NCI-H446 (cell line): ENCODE data around the gene CDK1.

Experiments
- DNase-seq, 2 experiments: peaks; one replicate each; lab custom pipeline; 2025; lab: John Stamatoyannopoulos, UW

CDK1 gene

DNA sequence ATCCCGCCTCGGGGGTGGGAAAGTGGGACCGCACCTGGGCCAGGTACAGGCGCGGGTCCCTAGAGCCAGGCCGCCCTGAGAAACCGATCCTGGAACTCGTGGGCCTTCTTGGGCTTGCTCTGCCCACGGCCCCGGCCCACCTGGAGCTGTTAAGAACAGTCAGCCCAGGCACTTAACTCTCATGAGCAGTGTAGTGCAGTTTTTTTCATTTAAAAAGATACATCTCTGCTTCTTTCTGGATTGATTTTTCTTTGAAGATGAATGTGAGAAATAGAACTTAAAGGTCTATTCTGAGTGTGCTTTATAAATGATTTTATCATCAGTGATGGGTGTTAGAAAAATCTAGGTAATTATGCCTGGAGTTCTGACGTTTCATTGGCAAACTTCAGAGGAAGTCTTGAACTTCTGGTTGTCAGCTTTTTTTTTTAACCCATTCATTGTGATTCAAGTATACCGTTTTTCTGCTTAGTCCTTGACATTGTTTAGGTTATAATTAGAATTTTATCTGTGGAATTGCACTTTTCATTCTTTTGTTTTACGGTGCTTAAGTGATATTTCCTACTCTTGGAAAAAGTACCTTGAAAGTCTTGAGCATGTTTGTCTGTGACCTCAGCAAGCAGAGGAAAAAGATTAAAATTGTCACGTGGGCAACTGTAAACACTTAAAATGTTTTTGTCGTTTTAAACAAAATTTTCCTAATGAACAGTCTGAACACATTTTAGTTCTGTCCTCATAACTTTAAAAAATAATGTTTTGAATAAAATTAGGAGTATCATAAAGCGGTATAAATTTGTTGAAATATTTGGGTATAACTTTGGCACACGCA is 906 bp downstream of the CDK1 start:
- no peak for DNase-seq

DNA sequence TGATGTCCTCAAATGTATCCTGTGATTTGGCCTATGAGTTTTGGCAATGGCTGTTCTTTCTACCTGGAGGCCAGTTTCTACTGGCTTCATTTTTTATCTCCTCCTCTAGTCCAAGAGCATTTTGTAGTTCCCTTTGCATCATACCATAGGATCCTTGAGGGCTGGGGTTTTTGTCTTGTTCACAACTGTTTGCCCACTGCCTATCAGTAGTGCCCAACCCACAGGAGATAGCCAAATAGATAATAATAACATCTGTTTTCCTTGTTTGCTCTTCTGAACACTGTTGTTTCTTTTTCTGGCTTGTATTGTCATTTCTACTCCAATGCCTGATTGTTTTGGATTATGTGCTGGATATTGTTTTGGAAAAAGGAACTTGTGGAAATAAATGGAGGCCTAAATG is 3.4 kb downstream of the CDK1 start:
- DNase-seq: no peak

DNA sequence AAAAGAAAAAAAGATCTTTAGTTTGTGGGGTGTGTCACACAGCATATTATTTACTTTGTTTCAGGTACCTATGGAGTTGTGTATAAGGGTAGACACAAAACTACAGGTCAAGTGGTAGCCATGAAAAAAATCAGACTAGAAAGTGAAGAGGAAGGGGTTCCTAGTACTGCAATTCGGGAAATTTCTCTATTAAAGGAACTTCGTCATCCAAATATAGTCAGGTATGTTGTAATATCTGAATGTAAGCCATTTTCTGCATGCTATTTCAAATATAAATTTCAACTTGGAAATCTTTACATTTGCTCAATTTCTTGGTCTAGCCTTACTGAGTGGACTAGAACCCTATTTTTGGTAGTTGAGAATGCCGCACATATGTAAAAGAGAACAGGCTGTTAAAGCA is 6.4 kb downstream of the CDK1 start:
- DNase-seq: no peak

DNA sequence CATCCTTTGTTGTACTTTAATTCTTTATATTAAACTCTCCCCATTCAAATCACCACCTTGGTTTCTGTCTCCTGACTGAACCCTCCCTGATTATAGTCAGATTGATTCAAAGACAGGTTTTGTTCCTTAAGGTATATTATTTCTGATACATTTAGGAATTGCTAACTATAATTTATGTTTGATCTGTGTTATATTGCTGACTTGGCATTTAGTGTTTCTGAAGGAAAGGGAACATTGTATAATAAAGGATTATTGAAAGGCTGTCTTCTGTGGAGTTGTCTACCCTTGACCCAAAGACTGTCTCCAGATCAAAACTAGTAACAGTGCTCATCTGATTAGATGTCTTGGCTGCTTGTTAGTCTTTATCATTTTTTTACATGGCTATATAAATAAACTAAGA is 10.3 kb downstream of the CDK1 start:
- DNase-seq: no peak

DNA sequence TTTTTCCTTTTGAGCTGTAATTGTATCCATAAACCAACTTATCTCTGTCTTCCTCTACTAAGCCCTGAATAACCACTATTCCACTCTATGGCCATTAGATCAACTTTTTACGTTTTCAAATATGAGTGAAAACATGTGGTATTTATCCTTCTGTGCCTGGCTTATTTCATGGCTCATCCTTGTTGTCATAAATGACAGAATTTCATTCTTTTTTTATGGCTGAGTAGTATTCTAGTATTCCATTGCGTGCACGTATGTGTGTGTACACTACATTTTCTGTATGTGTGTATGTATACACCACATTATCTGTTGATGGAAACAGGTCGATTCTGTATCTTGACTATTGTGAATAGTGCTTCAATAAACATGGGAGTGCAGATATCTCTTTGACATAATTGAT is 11.1 kb downstream of the CDK1 start:
- no peak for DNase-seq

DNA sequence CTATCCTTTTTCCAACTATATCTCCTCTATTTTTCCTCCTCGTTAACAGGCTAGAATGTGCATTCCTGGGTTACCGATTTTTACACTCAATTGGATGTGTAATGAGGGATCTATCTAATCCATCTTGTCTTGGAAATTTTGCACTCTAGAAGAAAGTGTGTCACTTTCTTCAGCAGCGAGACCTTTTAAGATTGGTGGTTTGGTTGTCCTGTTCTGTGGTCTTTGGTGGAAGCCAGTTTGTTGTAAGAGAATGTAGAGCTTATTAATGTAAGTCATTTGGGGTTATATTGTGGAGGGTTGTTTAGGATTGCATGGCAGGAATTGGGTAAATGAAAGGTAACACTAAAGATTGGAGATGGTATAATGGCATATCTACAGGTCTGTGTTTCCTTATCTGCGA is 16.7 kb downstream of the CDK1 start:
- no peak for DNase-seq

DNA sequence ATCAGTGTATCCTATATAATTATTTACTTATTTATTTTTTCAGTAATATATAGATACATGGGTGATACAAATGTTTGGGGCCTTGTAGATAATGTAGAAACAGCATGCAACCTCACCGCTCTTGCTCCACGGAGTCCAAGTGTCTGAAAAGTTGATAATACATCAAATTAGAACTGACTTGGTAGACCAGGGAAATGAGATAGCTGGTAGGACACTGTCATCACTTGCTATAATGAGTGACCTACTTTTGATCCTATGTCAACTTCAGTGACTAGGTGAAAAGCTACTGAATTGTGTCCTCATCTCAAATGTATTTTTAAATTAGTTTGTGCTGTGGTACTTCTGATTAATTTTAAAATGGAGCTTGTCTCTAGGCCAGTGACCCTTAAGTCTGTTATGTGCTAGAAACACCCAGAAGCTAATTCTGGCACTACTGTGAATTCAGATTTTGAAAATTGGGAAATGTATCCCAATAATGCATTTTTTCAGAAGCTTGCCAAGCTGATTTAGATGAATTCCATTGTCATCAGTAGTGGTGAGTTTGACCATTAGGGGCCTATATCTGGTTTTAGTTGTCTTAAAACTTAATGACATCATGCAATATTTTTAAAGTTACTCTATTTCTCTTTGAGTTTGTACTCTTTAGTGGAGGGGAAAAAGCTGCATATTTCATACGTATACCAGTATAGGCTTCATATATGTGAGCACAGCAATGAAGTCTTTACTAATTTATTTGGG is 17.4 kb downstream of the CDK1 start:
- DNase-seq: no peak

DNA sequence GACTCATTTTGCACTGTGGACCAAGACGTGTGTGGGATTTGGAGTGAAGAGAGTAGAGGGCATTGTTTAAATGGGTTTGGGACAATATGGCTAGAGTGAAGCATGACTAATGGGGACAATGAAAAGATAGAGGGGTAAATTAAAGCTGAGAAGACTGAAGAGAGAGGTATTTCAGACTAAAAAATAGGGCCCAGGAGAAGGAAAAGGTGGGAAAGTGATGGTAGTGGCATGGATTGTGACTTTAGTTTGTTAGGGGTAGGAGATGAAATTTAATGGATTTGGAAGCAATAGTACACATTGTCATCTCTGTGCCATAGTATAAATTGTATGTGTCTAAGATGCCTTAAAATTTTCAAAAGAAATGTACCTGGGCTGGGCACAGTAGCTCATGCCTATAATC is 18.2 kb downstream of the CDK1 start:
- DNase-seq: no peak

DNA sequence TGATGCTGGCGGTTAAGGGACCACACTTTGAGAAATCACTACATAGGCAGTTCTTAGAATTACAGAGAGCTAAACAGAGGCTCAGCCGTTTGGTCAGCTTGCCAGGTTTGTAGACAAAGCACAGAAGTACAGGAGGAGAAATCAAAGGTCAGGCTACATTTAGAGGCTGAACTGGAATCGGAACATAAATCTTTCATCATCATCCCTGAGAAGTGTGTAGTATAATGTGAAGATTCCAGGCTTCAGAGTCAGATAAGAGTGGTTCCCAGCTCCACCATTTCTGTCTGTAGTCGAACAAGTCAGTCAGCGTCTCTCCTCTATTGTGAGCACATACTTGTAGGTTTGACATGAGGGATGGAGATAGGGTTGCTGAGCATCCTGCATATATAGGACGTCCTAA is 18.9 kb downstream of the CDK1 start:
- DNase-seq: no peak

DNA sequence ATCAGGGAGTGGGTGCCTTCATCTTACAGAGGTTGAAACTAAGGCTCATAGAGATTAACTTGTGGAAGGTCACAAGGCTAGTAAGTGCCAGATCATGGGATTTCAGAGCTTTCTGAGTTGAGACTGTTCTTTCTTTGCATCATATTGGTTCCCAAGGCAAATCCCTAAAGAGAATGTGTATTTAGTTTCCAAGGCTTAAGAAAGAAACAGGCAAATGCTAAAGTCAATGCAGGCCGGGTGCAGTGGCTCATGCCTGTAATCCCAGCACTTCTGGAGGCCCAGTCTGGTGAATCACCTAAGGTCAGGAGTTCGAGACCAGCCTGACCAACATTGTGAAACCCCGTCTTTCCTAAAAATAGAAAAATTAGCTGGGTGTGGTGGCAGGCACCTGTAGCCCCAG is 19.8 kb downstream of the CDK1 start:
- no peak for DNase-seq

DNA sequence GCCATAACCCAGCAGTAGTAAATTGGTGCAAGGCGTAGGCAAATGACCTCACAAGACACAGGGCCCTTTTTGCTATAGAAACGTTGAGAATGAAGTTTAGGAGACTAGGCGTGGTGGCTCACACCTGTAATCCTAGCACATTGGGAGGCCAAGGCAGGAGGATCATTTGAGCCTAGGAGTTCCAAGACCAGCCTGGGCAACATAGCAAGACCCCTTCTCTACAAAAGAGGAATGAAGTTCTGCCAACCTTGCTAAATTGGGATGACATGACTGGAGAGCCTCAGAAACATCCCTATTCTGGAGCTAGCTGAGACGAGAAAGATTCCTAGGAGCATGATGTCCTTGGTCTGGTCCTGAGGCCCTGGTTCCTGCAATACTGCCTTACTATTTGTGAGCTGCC is 20.6 kb downstream of the CDK1 start:
- no peak for DNase-seq

DNA sequence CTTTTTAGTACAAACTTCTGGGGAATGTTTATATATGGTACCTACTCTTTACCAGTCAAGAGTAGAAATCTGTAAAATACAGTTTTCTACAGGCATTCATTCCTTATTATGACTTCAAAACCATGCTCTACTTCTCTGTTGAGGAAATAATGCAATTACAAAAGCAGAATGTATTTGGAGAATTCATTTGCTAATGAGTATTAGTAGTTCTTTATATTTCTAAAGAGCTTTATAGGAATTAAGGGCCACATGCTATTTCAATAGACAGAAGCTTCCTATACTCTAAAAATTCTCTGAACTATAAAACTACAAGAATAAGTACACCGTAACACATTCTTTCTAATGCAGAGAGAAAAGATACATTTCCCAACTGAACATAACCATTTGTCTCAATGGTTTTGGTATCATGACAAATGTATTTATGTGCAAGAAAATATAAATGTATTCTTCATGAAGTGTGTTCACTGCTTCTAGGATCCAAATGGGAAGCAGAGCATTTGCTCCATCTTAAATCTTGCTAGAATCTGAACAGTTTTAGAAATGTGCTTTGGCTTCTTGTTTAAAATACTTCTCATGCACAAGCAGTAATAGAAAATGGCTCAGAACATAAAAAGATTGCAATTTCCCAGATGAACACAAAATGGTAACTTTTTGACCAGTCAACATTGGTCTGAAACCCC is 21.8 kb downstream of the CDK1 start:
- no peak for DNase-seq

DNA sequence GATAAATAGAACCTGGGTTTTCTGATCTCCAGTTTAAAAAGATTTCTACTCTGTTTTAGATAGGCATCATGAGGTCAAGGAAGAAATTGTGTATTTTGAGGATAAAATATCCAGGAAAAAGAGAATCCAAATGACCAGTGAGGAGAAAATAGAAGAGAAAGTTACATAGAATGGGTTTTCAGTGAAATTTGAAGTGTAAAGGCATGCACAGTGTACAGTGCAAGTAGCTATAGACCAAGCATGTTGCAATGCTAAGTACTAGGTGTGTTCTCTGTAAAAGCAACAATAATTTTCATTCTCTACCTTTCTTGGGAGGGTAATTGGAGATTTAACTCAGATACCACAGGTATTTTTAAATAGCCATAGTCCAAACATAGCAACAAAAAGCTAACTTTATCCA is 22.6 kb downstream of the CDK1 start:
- no peak for DNase-seq

DNA sequence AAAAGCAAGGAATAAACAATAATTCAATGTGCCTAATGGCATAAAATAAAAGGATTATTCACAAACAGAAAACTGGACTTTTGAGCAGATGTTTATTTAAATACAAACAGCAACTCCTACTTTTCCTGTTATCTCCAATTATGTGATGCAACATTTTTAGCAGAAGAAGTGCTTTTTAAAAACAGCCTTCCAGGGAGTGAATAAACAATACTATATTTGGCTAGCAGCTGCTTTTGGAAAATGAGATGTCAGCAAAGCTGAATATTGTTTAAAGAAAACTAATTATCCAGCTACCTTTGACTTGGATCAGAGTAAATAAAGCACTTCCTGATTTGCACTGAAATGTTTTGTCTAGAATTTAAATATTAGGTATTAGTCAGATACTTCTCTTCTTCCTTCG is 23.2 kb downstream of the CDK1 start:
- no peak for DNase-seq

DNA sequence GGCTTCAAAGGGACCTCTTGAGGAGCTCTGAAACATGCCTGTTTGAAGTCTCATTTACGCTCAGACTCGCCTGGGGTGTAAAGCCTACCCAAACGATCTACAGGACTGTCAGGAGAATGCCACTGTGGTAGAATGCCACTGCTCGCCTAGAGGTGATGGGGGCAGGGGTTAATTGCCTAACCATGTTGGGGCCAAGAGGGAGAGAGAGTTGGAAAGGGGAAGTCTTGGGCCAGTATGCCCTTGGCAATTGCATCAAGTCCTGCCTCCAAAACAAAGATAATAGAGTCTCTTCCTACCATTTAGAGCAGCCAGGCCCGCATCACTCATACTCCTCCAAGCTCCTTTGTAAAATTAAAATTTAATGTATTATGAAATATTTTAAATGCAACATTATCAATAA is 25.2 kb downstream of the CDK1 start:
- DNase-seq: no peak

DNA sequence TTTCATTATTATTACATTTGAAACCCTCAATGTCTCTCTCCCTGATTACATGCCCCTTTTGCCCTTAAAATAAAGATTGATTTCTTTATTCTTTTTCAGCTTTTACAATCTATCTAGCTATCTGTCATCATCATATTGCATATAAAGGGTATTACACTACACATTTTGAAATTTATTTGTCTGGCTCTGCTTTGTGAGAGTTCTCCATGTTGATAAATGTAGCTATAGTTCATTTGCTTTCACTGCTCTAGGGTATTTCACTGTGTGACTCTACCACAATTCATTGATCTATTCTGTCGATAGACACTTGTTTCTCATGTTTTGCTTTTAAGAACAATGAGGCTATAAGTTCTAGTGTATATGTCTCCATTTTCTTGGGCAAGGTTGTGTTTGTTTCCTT is 25.6 kb downstream of the CDK1 start:
- DNase-seq: no peak

DNA sequence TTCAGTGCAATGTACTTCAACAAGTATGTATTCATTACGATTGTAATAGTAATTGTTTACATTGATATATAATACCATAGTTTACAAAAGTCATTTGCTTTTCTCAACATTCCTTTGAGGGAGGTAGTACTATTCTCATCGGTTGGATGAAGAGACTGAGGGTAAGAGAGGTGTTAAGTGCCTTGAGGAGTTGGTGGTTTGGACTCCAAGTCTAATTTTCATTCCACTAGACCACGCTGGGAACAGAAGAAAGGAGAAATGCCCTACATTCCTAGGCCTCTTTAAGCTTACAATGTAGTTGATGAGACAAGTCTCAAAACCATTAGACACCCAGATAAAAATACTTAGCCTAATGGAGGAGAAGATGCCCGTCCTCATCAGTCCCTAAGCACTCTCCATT is 28.6 kb downstream of the CDK1 start:
- no peak for DNase-seq

DNA sequence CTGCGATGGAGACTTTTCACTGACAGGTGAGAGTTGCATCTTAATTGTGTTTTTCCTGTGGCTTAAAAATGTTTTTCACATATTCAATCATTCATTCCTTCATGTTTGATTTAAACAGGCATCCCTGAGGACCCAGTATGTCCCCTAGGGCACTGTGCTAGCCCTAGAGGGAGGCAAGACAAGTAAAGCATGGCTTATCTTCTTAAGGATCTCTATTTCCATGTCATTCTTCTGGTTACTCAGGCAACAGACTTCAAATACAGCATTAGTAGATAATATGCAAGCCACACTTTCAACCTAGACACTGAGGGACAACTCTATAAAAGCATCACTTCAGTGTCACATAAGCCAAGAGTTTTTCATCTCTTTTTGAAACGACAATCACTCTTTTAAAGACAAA is 29.2 kb downstream of the CDK1 start:
- DNase-seq: no peak

DNA sequence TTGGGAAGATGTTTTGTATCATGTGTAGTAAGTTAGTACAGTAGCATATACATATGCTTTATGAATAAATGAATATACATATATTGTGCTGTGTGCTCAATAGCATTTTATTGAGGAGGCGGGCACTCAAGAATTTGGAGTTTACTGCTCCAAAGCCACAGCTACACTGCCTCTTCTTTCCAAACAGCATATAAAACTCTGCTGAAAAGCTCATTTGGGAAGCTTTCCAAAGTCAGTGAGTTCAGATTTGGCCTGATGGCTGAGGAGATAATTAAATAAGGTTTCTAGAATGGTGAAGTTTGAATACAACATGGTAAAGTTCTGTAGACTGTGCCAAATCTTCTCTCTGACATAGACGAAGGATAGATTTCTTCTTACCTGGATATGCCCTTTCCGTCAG is 29.8 kb downstream of the CDK1 start:
- DNase-seq: no peak

DNA sequence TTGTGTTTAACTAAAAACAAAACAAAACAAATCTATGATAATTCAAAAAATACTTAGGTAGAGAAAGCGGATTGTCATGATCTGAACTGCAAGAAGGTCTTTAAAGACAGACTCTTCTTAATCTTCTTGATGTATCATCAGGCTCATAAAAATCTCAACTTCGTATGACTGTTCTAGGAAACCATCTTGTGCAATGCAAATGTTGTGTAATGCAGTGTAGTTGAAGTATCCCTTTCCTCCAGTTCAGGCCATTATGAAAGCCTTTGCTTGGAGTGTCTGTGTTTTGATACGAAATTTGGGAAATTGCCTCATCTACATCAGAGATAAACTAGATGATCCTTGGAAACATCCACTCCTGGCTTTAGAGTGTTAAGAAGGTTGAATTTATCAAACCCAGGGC is 30.9 kb downstream of the CDK1 start:
- DNase-seq: no peak

DNA sequence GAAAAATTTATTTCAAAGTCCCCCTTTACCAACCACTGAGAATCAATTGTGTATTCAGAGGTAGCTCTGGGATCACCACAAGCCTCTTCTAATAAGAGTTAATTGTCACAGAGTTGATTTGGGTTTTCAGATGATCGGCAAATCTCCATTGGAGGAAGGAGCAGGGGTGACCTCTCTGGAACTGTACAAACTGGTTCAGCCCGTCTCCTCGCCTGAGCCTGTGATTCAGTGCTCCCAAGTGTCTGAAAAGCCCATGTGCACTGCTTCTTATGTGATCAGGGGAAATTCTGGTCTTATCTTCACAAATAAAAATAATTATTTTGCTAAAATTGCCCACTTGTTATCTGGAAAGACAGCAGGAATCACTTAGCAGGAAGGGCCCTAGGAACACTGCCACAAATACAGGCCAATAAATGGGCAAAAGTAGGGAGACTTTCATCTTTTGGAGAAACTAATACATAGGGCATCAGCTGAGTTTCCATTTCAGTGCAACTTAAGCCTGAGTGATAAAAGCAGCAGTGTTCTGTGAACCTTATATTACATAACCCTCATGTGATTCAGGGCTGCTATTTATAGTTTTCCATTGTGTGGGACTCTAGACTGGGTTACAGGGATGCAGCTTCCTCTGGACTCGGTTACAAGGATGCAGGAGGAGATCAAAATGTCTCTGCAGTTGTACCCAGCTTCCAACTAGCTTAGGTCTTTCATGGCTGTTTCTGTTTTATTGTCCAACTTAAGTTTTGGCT is 32.3 kb downstream of the CDK1 start:
- DNase-seq: no peak

DNA sequence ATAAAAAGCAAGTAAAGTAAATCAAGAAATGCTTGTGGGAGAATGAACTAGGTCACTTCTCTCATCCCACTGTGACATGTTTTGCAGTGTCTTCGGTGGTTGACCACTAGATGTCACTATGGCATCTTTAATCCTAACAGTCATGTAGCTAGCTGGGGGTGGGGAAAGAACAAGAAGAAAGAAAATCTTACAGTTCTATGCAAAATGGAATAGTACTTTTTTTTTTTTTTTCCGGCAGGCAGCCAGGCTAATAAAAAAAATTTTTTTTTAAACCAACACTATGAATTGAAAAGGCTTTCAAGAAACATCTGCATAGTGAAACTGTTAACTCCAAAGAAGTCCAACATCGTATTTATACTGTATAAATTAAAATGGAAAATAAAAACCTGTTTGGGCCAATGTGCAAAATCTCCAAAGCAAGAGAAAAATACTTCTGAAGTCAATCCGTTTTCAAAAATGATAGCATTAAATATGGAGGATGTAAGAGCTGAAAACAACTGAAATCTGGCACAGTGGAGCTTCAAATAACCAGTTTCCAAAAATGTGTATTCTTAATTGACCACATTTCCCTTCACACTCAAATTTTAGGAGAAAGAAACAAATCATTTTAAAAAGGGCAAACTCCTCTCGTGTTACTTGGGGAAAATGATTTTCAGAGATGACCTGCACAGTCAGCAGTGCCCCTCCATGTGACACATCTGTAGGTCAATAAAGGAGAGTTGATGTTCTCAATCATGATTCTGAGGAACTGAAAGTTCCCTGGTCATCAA is 38.5 kb downstream of the CDK1 start:
- DNase-seq: peak; percentile 70 to 78
